Measurements from ENCODE around the gene PAGE5. TPM values are rescaled to one million over a fixed set of nuclear protein-coding genes. Genes with fewer than 3 reads are reported as not detected.

The PAGE5 gene
- polyA plus RNA-seq, 1 of the 3 experiments (the other 2 are of a cell fraction) = 7.1 TPM

DNA sequence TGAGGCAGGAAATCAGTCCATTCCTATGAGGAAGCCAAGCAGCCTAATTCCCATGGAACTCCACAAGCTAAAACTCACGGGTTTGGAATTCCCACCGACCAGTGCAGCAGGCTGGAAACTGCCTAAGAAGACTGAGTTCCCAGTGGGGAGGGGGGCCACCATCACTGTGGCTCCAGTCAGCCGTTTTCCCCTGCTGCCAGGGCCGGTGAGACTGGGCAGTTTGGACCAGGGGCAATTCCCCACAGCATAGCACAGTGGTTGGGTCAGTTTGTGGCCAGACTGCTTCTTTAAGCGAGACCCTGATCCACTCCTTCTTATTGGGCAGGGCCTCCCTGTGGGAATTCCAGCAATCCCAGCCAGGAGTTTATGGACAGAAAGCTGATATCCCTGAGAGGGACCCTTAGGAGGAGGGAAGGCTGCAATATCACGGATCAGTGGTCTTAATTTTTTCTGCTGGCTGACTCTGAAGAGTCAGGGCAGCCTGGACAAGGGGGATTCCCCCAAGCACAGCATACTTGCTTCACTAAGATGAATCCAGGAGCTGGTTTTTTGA, 20.7 kb downstream of the PAGE5 start:
- Histone ChIP-seq H3K4me1 (ENCODE audit: control insufficient read depth in 1 of 2, insufficient read depth in 2 of 2, low read depth in 1 of 2, low read length in 1 of 2) (no peaks in the 10 kb centered on the region), H3K9me2 (no peaks in the 10 kb centered on the region), H2AFZ (ENCODE audit: low read depth) (no peak overlapping the region), H3K4me3 (ENCODE audit: low read depth in 2 of 2, low read length in 1 of 2) (no peak overlapping the region), H3K27ac (ENCODE audit: low read depth in 2 of 2, low read length in 1 of 2) (no peak overlapping the region), H3F3A (replicated peaks; ENCODE audit: insufficient read depth) (no peaks in the 10 kb centered on the region), H4K20me1 (ENCODE audit: insufficient read depth) (no peaks in the 10 kb centered on the region), H3K27me3 (ENCODE audit: insufficient read depth) (no peaks in the 10 kb centered on the region), H3K4me2 (no peak overlapping the region), H3K79me2 (ENCODE audit: insufficient read depth) (no peaks in the 10 kb centered on the region), H3K9me3 (no peaks in the 10 kb centered on the region), H3K36me3 (replicated peaks in 1 of 2; ENCODE audit: control insufficient read depth in 1 of 2, insufficient read depth in 2 of 2, low read length in 1 of 2) (no peaks in the 10 kb centered on the region), H3K9ac (no peak overlapping the region)
- POLR2A ChIA-PET = no interaction called here
- 2% methylated on average over 6 of the region's 6 CpGs for WGBS (ENCODE audit: low lambda C conversion rate)
- TF ChIP-seq, protein P1, sequence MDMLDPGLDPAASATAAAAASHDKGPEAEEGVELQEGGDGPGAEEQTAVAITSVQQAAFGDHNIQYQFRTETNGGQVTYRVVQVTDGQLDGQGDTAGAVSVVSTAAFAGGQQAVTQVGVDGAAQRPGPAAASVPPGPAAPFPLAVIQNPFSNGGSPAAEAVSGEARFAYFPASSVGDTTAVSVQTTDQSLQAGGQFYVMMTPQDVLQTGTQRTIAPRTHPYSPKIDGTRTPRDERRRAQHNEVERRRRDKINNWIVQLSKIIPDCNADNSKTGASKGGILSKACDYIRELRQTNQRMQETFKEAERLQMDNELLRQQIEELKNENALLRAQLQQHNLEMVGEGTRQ (IDR thresholded peaks at IDR 0.05; ENCODE audit: borderline replicate concordance, low read depth, low read length) = no peak
- no peak for TF ChIP-seq RFX5 (IDR thresholded peaks at IDR 0.05; ENCODE audit: low read length)
- no peak for TF ChIP-seq MXI1 (IDR thresholded peaks at IDR 0.05; ENCODE audit: low read depth, low read length)
- no peak for DNase-seq
- CTCF ChIA-PET = no interaction called here

DNA sequence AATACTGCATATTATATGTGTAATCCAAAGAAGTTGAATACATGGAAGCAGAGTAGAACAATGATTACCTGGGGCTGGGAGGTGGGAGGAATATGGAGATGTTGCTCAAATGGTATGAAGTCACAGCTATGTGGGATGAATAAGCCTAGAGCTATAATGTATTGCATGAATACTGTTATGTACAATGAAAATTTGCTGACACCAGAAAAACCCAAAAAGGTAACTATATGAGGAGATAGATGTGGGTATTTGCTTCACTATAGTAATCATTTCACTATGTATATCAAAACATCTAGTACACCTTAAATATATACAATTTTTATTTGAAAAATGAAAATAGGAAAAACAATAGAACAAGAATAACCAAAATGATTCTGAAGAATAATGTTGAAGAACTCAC, 33.4 kb downstream of the PAGE5 start:
- H3K27ac ChIP-seq (ENCODE audit: low read depth in 2 of 2, low read length in 1 of 2) = no peak overlapping the region
- H3K36me3 ChIP-seq (replicated peaks in 1 of 2; ENCODE audit: control insufficient read depth in 1 of 2, insufficient read depth in 2 of 2, low read length in 1 of 2) = no peaks in the 10 kb centered on the region
- ChIA-PET POLR2A (no interaction called here), CTCF (no interaction called here)
- TF ChIP-seq NRF1 (IDR thresholded peaks at IDR 0.05; ENCODE audit: low read depth, low read length) (no peak), MEF2A (IDR thresholded peaks at IDR 0.05; ENCODE audit: borderline replicate concordance, low read depth) (no peak), POLR2AphosphoS5 (IDR thresholded peaks at IDR 0.05; ENCODE audit: low read depth, low read length) (no peak), EP300 (IDR thresholded peaks at IDR 0.05; ENCODE audit: borderline replicate concordance in 1 of 2, low read depth in 1 of 2, low read length in 1 of 2) (no peak), FOXM1 (IDR thresholded peaks at IDR 0.05; ENCODE audit: low read depth) (no peak), ZBTB33 (IDR thresholded peaks at IDR 0.05; ENCODE audit: borderline replicate concordance, low read depth) (no peak), GATA2 (CRISPR knock-in tag; IDR thresholded peaks at IDR 0.05) (no peak), CHD2 (IDR thresholded peaks at IDR 0.05; ENCODE audit: low read length, partially characterized antibody) (no peak), RFX5 (IDR thresholded peaks at IDR 0.05; ENCODE audit: low read length) (no peak), TCF12 (IDR thresholded peaks at IDR 0.05) (no peak), RXRA (IDR thresholded peaks at IDR 0.05; ENCODE audit: borderline replicate concordance, low read depth) (no peak), ELF1 (IDR thresholded peaks at IDR 0.05) (no peak), GABPA (IDR thresholded peaks at IDR 0.05; ENCODE audit: low read depth) (no peak), TAF1 (IDR thresholded peaks at IDR 0.05; ENCODE audit: borderline replicate concordance, low read depth, low read length) (no peak), MXI1 (IDR thresholded peaks at IDR 0.05; ENCODE audit: low read depth, low read length) (no peak), RAD21 (IDR thresholded peaks at IDR 0.05; ENCODE audit: low read length) (no peak)
- TF ChIP-seq, protein P2, sequence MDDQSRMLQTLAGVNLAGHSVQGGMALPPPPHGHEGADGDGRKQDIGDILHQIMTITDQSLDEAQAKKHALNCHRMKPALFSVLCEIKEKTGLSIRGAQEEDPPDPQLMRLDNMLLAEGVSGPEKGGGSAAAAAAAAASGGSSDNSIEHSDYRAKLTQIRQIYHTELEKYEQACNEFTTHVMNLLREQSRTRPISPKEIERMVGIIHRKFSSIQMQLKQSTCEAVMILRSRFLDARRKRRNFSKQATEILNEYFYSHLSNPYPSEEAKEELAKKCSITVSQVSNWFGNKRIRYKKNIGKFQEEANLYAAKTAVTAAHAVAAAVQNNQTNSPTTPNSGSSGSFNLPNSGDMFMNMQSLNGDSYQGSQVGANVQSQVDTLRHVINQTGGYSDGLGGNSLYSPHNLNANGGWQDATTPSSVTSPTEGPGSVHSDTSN (IDR thresholded peaks at IDR 0.05) = no peak
- TF ChIP-seq, protein P1 (IDR thresholded peaks at IDR 0.05; ENCODE audit: borderline replicate concordance, low read depth, low read length) = no peak
- TF ChIP-seq, protein P3, sequence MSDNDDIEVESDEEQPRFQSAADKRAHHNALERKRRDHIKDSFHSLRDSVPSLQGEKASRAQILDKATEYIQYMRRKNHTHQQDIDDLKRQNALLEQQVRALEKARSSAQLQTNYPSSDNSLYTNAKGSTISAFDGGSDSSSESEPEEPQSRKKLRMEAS (IDR thresholded peaks at IDR 0.05; ENCODE audit: low read depth) = no peak
- no peaks in the 10 kb centered on the region for H3F3A ChIP-seq (replicated peaks; ENCODE audit: insufficient read depth)
- H2AFZ ChIP-seq (ENCODE audit: low read depth) = no peak overlapping the region
- no peaks in the 10 kb centered on the region for H3K79me2 ChIP-seq (ENCODE audit: insufficient read depth)
- H4K20me1 ChIP-seq (ENCODE audit: insufficient read depth) = no peaks in the 10 kb centered on the region
- no peaks in the 10 kb centered on the region for H3K4me1 ChIP-seq (ENCODE audit: control insufficient read depth in 1 of 2, insufficient read depth in 2 of 2, low read depth in 1 of 2, low read length in 1 of 2)
- 0 out of 2 replicates have a peak, but pooled peaks cover 2% of the 10 kb centered on the region for H3K9me3 ChIP-seq
- no peaks in the 10 kb centered on the region for H3K27me3 ChIP-seq (ENCODE audit: insufficient read depth)
- no peak overlapping the region for H3K4me3 ChIP-seq (ENCODE audit: low read depth in 2 of 2, low read length in 1 of 2)
- no peak overlapping the region for H3K4me2 ChIP-seq
- no peak overlapping the region for H3K9ac ChIP-seq
- no peak for DNase-seq
- H3K9me2 ChIP-seq = no peaks in the 10 kb centered on the region
